GM13977 (cell line): ENCODE data around the gene FDX1.

Experiments
- DNase-seq: peaks from one replicate; pipeline ENCODE4 v3.0.0; 2012; ENCODE audit warnings: low spot score
- in situ Hi-C: fragments of 300-500 bp; cut with MboI; formaldehyde crosslinking; loops from one replicate; pipeline ENCODE4 v1.12.0; 2022; ENCODE audit warnings: low sequenced_read_pairs, low pct_unique_long_range_greater_than_20kb, mixed read lengths, inconsistent platforms; ENCODE audit not compliant: unreplicated experiment
- TF ChIP-seq, protein P1 (sequence below): IDR thresholded peaks from 2 replicates; pipeline ENCODE4 v1.5.1; 2012; ENCODE audit warnings: mild to moderate bottlenecking, control low read depth; ENCODE audit not compliant: insufficient read depth; ENCODE audit errors: extremely low read depth, missing control alignments

The FDX1 gene

DNA sequence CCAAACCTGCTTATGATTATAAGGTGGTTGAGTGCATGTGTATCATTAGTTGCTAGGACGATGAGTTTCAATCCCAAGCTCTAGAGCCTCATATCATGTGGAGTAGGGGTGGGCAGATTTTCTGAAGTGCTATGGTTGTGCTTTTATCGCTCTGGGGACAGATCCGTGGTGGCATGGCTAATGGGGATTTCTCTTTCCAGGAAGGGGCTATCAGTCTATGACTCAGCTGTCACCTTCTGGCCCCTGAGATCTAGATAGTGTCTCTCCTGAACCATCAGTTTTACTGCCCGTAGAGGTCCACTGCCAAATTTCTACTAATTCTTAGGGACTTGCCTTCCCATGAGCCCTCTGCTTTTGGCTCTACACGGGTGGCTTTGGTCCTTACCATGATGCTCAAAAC, 51.8 kb downstream of the FDX1 start:
- in situ Hi-C loops: no loop called here
- TF ChIP-seq, protein P1, sequence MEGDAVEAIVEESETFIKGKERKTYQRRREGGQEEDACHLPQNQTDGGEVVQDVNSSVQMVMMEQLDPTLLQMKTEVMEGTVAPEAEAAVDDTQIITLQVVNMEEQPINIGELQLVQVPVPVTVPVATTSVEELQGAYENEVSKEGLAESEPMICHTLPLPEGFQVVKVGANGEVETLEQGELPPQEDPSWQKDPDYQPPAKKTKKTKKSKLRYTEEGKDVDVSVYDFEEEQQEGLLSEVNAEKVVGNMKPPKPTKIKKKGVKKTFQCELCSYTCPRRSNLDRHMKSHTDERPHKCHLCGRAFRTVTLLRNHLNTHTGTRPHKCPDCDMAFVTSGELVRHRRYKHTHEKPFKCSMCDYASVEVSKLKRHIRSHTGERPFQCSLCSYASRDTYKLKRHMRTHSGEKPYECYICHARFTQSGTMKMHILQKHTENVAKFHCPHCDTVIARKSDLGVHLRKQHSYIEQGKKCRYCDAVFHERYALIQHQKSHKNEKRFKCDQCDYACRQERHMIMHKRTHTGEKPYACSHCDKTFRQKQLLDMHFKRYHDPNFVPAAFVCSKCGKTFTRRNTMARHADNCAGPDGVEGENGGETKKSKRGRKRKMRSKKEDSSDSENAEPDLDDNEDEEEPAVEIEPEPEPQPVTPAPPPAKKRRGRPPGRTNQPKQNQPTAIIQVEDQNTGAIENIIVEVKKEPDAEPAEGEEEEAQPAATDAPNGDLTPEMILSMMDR: no peak
- no peak for DNase-seq

DNA sequence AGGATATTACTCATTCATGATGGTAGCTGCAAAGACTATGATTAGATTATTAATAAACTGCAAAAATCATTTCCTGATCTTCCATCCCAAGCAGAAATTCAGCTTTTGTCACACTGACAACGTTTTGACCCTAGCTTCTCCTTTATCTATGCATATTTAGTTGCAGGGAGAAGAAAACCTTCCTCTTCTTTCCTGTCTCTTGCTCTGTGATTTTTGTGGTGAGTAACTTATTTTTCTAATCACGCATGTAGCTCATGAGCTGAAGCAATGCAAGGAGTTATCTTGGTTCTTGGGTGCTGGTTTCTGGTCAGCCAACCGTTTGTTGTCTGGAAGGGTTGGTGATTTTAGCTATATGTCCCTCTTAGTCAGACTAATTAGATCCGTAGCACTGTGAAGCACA, 56.4 kb downstream of the FDX1 start:
- no peak for DNase-seq
- TF ChIP-seq, protein P1: no peak
- in situ Hi-C loops: no loop called here

DNA sequence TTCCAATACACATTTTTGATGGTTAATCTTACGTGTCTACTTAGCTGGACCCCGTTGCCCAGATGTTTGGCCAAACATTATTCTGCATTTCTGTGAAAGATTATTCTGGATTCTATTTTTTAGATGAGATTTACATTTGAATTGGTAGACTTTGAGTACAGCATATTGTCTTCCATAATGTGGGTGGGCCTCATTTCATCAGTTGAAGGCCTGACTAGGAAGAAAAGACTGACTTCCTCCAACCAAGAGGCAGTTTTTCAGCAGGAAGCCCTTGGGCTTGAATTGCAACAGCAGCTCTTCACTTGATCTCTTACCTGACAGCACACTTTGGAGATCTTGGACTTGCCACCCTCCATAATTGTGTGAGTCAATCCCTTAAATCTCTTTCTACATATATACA, 58.7 kb downstream of the FDX1 start:
- in situ Hi-C loops: no loop called here
- DNase-seq: no peak
- TF ChIP-seq, protein P1: no peak

DNA sequence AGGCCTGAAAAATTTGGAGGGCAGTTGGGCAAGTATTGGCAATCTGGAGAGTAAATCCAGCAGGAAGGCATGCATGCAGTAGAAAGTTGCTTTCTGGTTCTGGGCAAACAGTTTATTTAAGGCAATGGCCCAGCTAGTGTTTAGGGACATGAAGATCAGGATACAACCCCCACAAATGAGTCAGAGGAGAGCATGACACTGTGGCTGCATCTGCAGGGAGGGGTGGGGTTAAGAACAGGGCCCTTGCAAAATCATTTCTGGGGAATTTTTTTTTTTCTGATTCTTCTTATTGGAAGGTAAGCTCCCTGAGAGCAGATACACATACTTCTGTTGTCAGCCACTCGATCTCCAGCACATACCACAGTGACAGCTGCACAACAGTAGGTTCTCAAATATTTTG, 61.1 kb downstream of the FDX1 start:
- in situ Hi-C loops: no loop called here
- TF ChIP-seq, protein P1: no peak
- no peak for DNase-seq

DNA sequence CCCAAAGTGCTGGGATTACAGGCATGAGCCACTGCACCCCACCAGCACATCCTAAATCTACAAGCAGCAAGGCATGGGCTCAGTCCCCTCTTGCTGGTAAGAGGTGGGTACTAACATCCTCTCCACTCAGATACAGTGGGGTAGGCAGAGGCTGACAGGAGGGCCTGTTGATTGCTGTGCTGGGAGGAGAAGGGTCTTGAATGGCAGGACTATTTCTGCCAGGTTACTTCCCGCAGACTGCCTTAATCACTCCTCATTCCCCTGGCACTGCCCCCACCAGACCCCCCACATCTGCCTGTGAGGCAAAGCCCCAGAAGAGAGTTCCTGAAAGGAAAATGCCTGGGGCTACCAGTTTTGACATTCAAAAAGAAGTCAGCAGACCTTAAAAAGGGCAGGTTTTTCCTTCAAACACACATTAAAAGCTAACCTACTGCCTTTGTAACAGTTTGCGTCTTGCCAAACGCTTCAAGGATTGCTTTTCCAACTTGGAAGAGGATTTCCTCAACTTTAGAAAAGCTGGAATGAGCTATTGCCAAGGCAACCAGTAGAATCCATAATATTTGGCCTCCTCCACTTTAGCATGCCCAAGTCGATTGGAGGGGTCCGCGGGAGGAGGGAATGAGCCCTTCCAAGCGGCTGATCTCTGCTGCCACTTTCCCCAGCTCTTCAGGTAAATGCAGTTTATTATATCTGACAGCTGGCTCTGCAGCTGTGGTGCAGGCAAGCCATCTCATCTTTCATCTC, 62.0 kb downstream of the FDX1 start:
- no peak for DNase-seq
- TF ChIP-seq, protein P1: no peak
- in situ Hi-C loops: no loop called here

DNA sequence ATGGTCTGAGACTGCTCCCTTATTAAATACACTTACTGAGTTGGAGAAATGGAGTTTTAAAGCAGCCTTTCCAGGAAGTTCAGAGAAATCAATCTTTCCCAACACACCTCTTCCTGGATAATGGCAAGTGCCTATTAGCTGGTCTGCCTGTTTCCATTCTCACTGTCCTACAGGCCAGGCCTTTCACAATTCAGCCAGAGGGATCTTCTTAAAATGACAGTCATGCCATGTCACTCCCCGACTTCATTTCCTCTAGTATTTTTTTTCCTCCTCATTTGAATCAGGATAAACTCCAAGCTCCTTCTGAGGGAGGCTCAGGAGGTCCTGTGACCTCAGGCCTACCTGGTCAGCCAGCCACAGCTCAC, 62.6 kb downstream of the FDX1 start:
- in situ Hi-C loops: no loop called here
- no peak for DNase-seq
- TF ChIP-seq, protein P1: no peak
